IMR-90 (cell line): ENCODE measurements around the gene ZBTB25. TPM values are rescaled to one million over a fixed set of nuclear protein-coding genes. Genes with fewer than 3 reads are reported as not detected.

Experiments used
- ATAC-seq: fragments of 200-7000 bp; cut with Tn5 transposase; 2 replicates; pipeline ENCODE4 v1.9.1; 2020; ENCODE audit warnings: low read depth, mild to moderate bottlenecking, moderate library complexity
- BruUV-seq: library from RNA; stranded (reverse); fragments of 400-500 nt; replicated peaks from 2 replicates; lab custom pipeline; 2021; lab: Mats Ljungman, UMichigan
- CTCF ChIA-PET: fragments of 300-600 bp; formaldehyde crosslinking; extraction: SDS; loops from one replicate; lab custom pipeline; 2021; ENCODE audit warnings: antibody characterized with exemption; lab: Yijun Ruan, JAX
- POLR2A ChIA-PET: fragments of 300-600 bp; sonication (Branson Sonifier 250); formaldehyde crosslinking; loops from one replicate; lab custom pipeline; 2022; ENCODE audit warnings: antibody characterized with exemption; ENCODE audit not compliant: unreplicated experiment; lab: Charles Lee
- DNase-seq: peaks from one replicate; pipeline ENCODE4 v3.0.0; 2013
- H2AFZ ChIP-seq: replicated peaks from 2 replicates; pipeline ENCODE3; 2013; ENCODE audit warnings: low read length, mild to moderate bottlenecking; ENCODE audit not compliant: poor library complexity
- H2AK5ac ChIP-seq: 2 replicates; pipeline ENCODE4 v1.6.1; 2013; ENCODE audit warnings: low read depth, low read length, inconsistent platforms
- H2AK9ac ChIP-seq: replicated peaks from 2 replicates; pipeline ENCODE3; 2013; ENCODE audit warnings: mild to moderate bottlenecking, low read depth, low read length, moderate library complexity; ENCODE audit not compliant: poor library complexity
- H2BK120ac ChIP-seq: 2 replicates; pipeline ENCODE4 v1.6.1; 2013; ENCODE audit warnings: low read depth, low read length, inconsistent platforms
- H2BK15ac ChIP-seq: 3 replicates; pipeline ENCODE4 v1.6.1; 2013; ENCODE audit warnings: low read depth, low read length, inconsistent platforms
- H2BK20ac ChIP-seq: 2 replicates; pipeline ENCODE4 v1.6.1; 2013; ENCODE audit warnings: low read depth, mild to moderate bottlenecking, inconsistent platforms, low read length, moderate library complexity
- H2BK5ac ChIP-seq: 2 replicates; pipeline ENCODE4 v1.6.1; 2013; ENCODE audit warnings: mild to moderate bottlenecking, low read depth, low read length, inconsistent platforms; ENCODE audit not compliant: poor library complexity, severe bottlenecking
- H3K14ac ChIP-seq: replicated peaks from 2 replicates; pipeline ENCODE4 v1.6.1; 2013; ENCODE audit warnings: low read depth, low read length, inconsistent platforms
- H3K18ac ChIP-seq: 2 replicates; pipeline ENCODE4 v1.6.1; 2013; ENCODE audit warnings: low read depth, low read length, control low read depth
- H3K23ac ChIP-seq: 2 replicates; pipeline ENCODE4 v1.6.1; 2013; ENCODE audit warnings: low read depth, low read length, inconsistent platforms
- H3K27ac ChIP-seq: 2 replicates; pipeline ENCODE4 v1.5.1; 2013; ENCODE audit warnings: mild to moderate bottlenecking, control low read depth, low read length; ENCODE audit not compliant: insufficient read depth
- H3K27me3 ChIP-seq: 2 replicates; pipeline ENCODE4 v1.6.1; 2013; ENCODE audit warnings: low read length; ENCODE audit not compliant: control insufficient read depth, insufficient read depth
- H3K36me3 ChIP-seq: 2 replicates; pipeline ENCODE4 v1.6.1; 2013; ENCODE audit warnings: low read length, mixed read lengths; ENCODE audit not compliant: control insufficient read depth, insufficient read depth
- H3K4ac ChIP-seq: 2 replicates; pipeline ENCODE4 v1.6.1; 2013; ENCODE audit warnings: low read depth, low read length, inconsistent platforms
- H3K4me1 ChIP-seq: 2 replicates; pipeline ENCODE4 v1.6.1; 2013; ENCODE audit warnings: low read length, mixed read lengths; ENCODE audit not compliant: control insufficient read depth, insufficient read depth
- H3K4me2 ChIP-seq: 2 replicates; pipeline ENCODE4 v1.6.1; 2013; ENCODE audit warnings: low read depth, mild to moderate bottlenecking, control low read depth, low read length, moderate library complexity
- H3K4me3 ChIP-seq: 2 replicates; pipeline ENCODE4 v1.5.1; 2013; ENCODE audit warnings: low read depth, mild to moderate bottlenecking, control low read depth, low read length, moderate library complexity; ENCODE audit not compliant: insufficient read depth
- H3K56ac ChIP-seq: 2 replicates; pipeline ENCODE4 v1.6.1; 2013; ENCODE audit warnings: low read length, inconsistent platforms; ENCODE audit not compliant: insufficient read depth; ENCODE audit errors: extremely low read depth
- H3K79me1 ChIP-seq, 2 experiments: 2 replicates each; pipeline ENCODE4 v1.6.1; 2013; ENCODE audit warnings: low read length in 2 of 2, inconsistent platforms in 1 of 2, low read depth in 1 of 2
- H3K9ac ChIP-seq: 2 replicates; pipeline ENCODE4 v1.6.1; 2013; ENCODE audit warnings: low read depth, low read length, control low read depth
- H3K9me1 ChIP-seq: 2 replicates; pipeline ENCODE4 v1.6.1; 2013; ENCODE audit warnings: low read length, inconsistent platforms; ENCODE audit not compliant: insufficient read depth
- H3K9me3 ChIP-seq: 2 replicates; pipeline ENCODE4 v1.6.1; 2013; ENCODE audit warnings: low read length; ENCODE audit not compliant: control insufficient read depth, insufficient read depth
- H4K20me1 ChIP-seq: 2 replicates; pipeline ENCODE4 v1.6.1; 2013; ENCODE audit warnings: low read length, inconsistent platforms; ENCODE audit not compliant: insufficient read depth
- H4K5ac ChIP-seq: 2 replicates; pipeline ENCODE4 v1.6.1; 2013; ENCODE audit warnings: mild to moderate bottlenecking, low read depth, low read length, control low read depth
- H4K8ac ChIP-seq, 2 experiments: 2 replicates each; pipeline ENCODE4 v1.6.1; 2013; ENCODE audit warnings: low read depth in 2 of 2, low read length in 2 of 2, control low read depth in 1 of 2, inconsistent platforms in 1 of 2
- H4K91ac ChIP-seq: 2 replicates; pipeline ENCODE4 v1.6.1; 2013; ENCODE audit warnings: low read depth, low read length, inconsistent platforms; ENCODE audit not compliant: insufficient read depth
- BHLHE40 ChIP-seq: fragments of 150-350 bp; IDR thresholded peaks from 2 replicates; pipeline ENCODE4 v1.6.1; 2016; ENCODE audit warnings: mild to moderate bottlenecking, low read depth, low read length
- CEBPB ChIP-seq: IDR thresholded peaks from 2 replicates; pipeline ENCODE4 v1.6.1; 2012; ENCODE audit warnings: low read depth, low read length, improper control_type of control experiment
- CHD1 ChIP-seq: IDR thresholded peaks from 2 replicates; pipeline ENCODE4 v1.6.1; 2012; ENCODE audit warnings: low read depth, low read length, improper control_type of control experiment
- FOS ChIP-seq: fragments of 150-350 bp; IDR thresholded peaks from 2 replicates; pipeline ENCODE4 v1.6.1; 2016; ENCODE audit warnings: low read depth, low read length
- MAFK ChIP-seq: IDR thresholded peaks from 2 replicates; pipeline ENCODE4 v1.6.1; 2012; ENCODE audit warnings: low read depth, low read length, improper control_type of control experiment
- MAZ ChIP-seq: IDR thresholded peaks from 2 replicates; pipeline ENCODE4 v1.6.1; 2012; ENCODE audit warnings: low read depth, mild to moderate bottlenecking, low read length, improper control_type of control experiment, moderate library complexity, borderline replicate concordance
- MXI1 ChIP-seq: IDR thresholded peaks from 2 replicates; pipeline ENCODE4 v1.6.1; 2012; ENCODE audit warnings: low read depth, mild to moderate bottlenecking, low read length, moderate library complexity, borderline replicate concordance
- NFE2L2 ChIP-seq: fragments of 150-350 bp; IDR thresholded peaks from 2 replicates; pipeline ENCODE4 v1.6.1; 2016; ENCODE audit warnings: low read depth, mild to moderate bottlenecking, low read length
- POLR2A ChIP-seq: IDR thresholded peaks from 2 replicates; pipeline ENCODE4 v1.6.1; 2012; ENCODE audit warnings: mild to moderate bottlenecking, low read depth, low read length
- RAD21 ChIP-seq: IDR thresholded peaks from 2 replicates; pipeline ENCODE4 v1.6.1; 2012; ENCODE audit warnings: low read length, improper control_type of control experiment
- RCOR1 ChIP-seq: IDR thresholded peaks from 2 replicates; pipeline ENCODE4 v1.6.1; 2012; ENCODE audit warnings: mild to moderate bottlenecking, low read length, improper control_type of control experiment; ENCODE audit not compliant: insufficient replicate concordance
- RFX5 ChIP-seq: IDR thresholded peaks from 2 replicates; pipeline ENCODE4 v1.8.0; 2012; ENCODE audit warnings: low read depth, mild to moderate bottlenecking, low read length, moderate library complexity
- SMC3 ChIP-seq: fragments of 150-350 bp; IDR thresholded peaks from 2 replicates; pipeline ENCODE4 v1.6.1; 2016; ENCODE audit warnings: low read depth, mild to moderate bottlenecking, antibody characterized with exemption, low read length, moderate library complexity
- WGBS, 2 experiments: methylation state at CpG; one replicate each; pipeline versions ENCODE4 v1.1.5 to v1.1.7; 2013; ENCODE audit warnings: missing lambda C conversion rate in 2 of 2; ENCODE audit not compliant: insufficient read length in 1 of 2; ENCODE audit errors: extremely low coverage in 2 of 2; 5-methylcytosine and 5-hydroxymethylcytosine counted together
- dilution Hi-C: fragments of 300-500 bp; cut with HindIII; formaldehyde crosslinking; loops from one replicate; pipeline ENCODE4 v1.14.3; 2018; ENCODE audit warnings: low sequenced_read_pairs; ENCODE audit not compliant: unreplicated experiment
- in situ Hi-C: fragments of 300-500 bp; cut with MboI; formaldehyde crosslinking; loops from 3 replicates; pipeline ENCODE4 v1.14.3; 2019; ENCODE audit warnings: low sequenced_read_pairs, inconsistent platforms, mixed read lengths
- intact Hi-C: fragments of 100-400 bp; cut with micrococcal nuclease; formaldehyde crosslinking; loops from 2 replicates; pipeline ENCODE4 v1.10.0; 2022
- polyA plus RNA-seq, 3 experiments: library from polyadenylated mRNA; depleted of rRNA; stranded (reverse); fragments of >200 nt; gene quantifications; 2 replicates each; pipeline ENCODE4 v1.2.3, GENCODE V29; 2012; ENCODE audit warnings: low replicate concordance in 1 of 3
- total RNA-seq: library from RNA; depleted of rRNA; stranded (reverse); fragments of >200 nt; gene quantifications from 2 replicates; pipeline ENCODE4 v1.2.3, GENCODE V29; 2012
- TF ChIP-seq, protein P1 (sequence below): fragments of 150-350 bp; IDR thresholded peaks from 2 replicates; pipeline ENCODE4 v1.6.1; 2016; ENCODE audit warnings: low read depth, mild to moderate bottlenecking, low read length, moderate library complexity, borderline replicate concordance
- TF ChIP-seq, protein P2 (sequence below): conservative IDR thresholded peaks from 2 replicates; pipeline ENCODE4 v1.5.1; 2012; ENCODE audit warnings: mild to moderate bottlenecking, low read depth, low read length, improper control_type of control experiment
- TF ChIP-seq, protein P3 (sequence below): fragments of 150-350 bp; IDR thresholded peaks from 2 replicates; pipeline ENCODE4 v1.6.1; 2017; ENCODE audit warnings: mild to moderate bottlenecking, antibody characterized with exemption, low read length, low read depth

ZBTB25 gene
- total and polyA plus RNA-seq, 2 of the 4 experiments (the other 2 are of a cell fraction) = 4.4 to 6.6 TPM

DNA sequence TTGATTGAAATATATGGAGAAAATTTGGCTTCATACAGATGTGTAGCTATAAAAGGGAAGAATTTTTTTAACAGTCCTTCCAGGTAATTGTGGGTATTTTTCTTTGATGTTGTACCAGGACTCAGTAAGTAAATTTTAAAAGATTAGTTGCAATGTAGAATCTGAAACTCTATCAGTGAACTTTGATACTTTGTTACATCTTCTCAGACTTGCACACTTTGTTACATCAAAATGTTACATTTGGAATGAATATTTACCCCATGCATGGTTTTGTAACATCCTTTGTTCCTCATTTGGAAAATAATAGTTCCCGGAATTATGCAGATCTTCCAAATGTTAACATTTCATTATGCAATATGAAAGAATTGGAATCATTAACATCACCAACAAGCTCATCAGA lies 101.7 kb downstream of the ZBTB25 start:
- no peak overlapping the region for H2BK5ac ChIP-seq
- no peak overlapping the region for H3K4ac ChIP-seq
- H3K9me3 ChIP-seq = no peaks in the 10 kb centered on the region
- dilution Hi-C loops (no loop called here), intact Hi-C loops (no loop called here), in situ Hi-C loops (no loop called here)
- no peak overlapping the region for H2BK15ac ChIP-seq
- H2BK120ac ChIP-seq = no peak overlapping the region
- no peak overlapping the region for H2AK9ac ChIP-seq
- CTCF ChIA-PET = interaction anchor here (0.6 to 0.7 kb wide), 2 partner anchors 76 to 219 kb away, joined by 3 to 9 read pairs; no protein-coding TSS in a partner anchor
- peaks cover 2% of the 10 kb centered on the region; the same call in 1 of the 2 replicates for H3K36me3 ChIP-seq
- POLR2A ChIA-PET = interaction anchor here (0.6 kb wide), 1 partner anchor 34 kb away, joined by 3 read pairs; no protein-coding TSS in a partner anchor
- BruUV-seq = no TSS peak
- no peak overlapping the region for H2BK20ac ChIP-seq
- H3K4me1 ChIP-seq = no peaks in the 10 kb centered on the region
- no peak overlapping the region for H3K14ac ChIP-seq
- H3K4me3 ChIP-seq = no peak overlapping the region
- no peak overlapping the region for H4K91ac ChIP-seq
- H3K9ac ChIP-seq = no peak overlapping the region
- no peak overlapping the region for H3K56ac ChIP-seq
- peaks cover 3 to 8% of the 10 kb centered on the region in 2 experiments; a peak in 3 of 4 replicates for H3K79me1 ChIP-seq
- no peak for ATAC-seq
- no peak overlapping the region for H3K27ac ChIP-seq
- no peaks in the 10 kb centered on the region; the same call in 1 of the 2 replicates for H3K9me1 ChIP-seq
- no peak overlapping the region for H2AFZ ChIP-seq
- DNase-seq = no peak
- no peak overlapping the region for H3K23ac ChIP-seq
- no peaks in the 10 kb centered on the region for H4K20me1 ChIP-seq
- TF ChIP-seq RAD21 (no peak), POLR2A (no peak), BHLHE40 (no peak), CHD1 (no peak), CEBPB (no peak), MAFK (no peak), MAZ (no peak), NFE2L2 (no peak), FOS (no peak), RCOR1 (no peak), SMC3 (no peak), MXI1 (no peak), RFX5 (no peak)
- TF ChIP-seq, protein P1, sequence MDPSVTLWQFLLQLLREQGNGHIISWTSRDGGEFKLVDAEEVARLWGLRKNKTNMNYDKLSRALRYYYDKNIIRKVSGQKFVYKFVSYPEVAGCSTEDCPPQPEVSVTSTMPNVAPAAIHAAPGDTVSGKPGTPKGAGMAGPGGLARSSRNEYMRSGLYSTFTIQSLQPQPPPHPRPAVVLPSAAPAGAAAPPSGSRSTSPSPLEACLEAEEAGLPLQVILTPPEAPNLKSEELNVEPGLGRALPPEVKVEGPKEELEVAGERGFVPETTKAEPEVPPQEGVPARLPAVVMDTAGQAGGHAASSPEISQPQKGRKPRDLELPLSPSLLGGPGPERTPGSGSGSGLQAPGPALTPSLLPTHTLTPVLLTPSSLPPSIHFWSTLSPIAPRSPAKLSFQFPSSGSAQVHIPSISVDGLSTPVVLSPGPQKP = no peak
- TF ChIP-seq, protein P2, sequence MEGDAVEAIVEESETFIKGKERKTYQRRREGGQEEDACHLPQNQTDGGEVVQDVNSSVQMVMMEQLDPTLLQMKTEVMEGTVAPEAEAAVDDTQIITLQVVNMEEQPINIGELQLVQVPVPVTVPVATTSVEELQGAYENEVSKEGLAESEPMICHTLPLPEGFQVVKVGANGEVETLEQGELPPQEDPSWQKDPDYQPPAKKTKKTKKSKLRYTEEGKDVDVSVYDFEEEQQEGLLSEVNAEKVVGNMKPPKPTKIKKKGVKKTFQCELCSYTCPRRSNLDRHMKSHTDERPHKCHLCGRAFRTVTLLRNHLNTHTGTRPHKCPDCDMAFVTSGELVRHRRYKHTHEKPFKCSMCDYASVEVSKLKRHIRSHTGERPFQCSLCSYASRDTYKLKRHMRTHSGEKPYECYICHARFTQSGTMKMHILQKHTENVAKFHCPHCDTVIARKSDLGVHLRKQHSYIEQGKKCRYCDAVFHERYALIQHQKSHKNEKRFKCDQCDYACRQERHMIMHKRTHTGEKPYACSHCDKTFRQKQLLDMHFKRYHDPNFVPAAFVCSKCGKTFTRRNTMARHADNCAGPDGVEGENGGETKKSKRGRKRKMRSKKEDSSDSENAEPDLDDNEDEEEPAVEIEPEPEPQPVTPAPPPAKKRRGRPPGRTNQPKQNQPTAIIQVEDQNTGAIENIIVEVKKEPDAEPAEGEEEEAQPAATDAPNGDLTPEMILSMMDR = no peak
- TF ChIP-seq, protein P3, sequence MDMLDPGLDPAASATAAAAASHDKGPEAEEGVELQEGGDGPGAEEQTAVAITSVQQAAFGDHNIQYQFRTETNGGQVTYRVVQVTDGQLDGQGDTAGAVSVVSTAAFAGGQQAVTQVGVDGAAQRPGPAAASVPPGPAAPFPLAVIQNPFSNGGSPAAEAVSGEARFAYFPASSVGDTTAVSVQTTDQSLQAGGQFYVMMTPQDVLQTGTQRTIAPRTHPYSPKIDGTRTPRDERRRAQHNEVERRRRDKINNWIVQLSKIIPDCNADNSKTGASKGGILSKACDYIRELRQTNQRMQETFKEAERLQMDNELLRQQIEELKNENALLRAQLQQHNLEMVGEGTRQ = no peak
- no peak overlapping the region for H3K4me2 ChIP-seq
- no peak overlapping the region for H3K18ac ChIP-seq
- no peak overlapping the region for H4K8ac ChIP-seq
- H3K27me3 ChIP-seq = no peaks in the 10 kb centered on the region
- no peak overlapping the region for H2AK5ac ChIP-seq
- no peak overlapping the region for H4K5ac ChIP-seq
- no CpG with 5 or more reads among the region's 1 CpG for WGBS, 2 experiments
